ENCODE data around the gene ZNF513. TPM values are rescaled to one million over a fixed set of nuclear protein-coding genes. Genes with fewer than 3 reads are reported as not detected.

The ZNF513 gene
- total RNA-seq, 1 donor from 2014 or later = 6.5 TPM

DNA sequence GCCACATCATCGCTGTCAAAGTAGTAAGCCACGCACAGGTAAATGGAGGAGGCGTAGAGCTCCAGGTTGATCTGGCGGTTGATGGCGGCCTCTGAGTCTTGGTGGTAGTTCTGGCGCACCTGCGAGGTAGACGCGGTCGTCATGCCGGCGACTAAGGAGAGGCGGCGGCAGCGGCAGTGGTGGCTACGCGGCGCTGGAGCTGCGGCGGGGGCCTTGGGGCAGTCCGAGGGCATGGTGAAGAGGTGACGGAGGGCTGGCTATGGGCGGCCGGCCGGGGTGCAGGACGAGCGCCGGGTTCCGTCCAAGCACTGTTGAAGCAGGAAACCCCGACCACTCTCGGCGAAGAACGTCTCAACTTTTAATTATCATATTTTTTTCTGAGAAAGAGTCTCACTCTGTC is 12.7 kb upstream of the ZNF513 start:
- no peak for ATAC-seq
- no peak for DNase-seq

DNA sequence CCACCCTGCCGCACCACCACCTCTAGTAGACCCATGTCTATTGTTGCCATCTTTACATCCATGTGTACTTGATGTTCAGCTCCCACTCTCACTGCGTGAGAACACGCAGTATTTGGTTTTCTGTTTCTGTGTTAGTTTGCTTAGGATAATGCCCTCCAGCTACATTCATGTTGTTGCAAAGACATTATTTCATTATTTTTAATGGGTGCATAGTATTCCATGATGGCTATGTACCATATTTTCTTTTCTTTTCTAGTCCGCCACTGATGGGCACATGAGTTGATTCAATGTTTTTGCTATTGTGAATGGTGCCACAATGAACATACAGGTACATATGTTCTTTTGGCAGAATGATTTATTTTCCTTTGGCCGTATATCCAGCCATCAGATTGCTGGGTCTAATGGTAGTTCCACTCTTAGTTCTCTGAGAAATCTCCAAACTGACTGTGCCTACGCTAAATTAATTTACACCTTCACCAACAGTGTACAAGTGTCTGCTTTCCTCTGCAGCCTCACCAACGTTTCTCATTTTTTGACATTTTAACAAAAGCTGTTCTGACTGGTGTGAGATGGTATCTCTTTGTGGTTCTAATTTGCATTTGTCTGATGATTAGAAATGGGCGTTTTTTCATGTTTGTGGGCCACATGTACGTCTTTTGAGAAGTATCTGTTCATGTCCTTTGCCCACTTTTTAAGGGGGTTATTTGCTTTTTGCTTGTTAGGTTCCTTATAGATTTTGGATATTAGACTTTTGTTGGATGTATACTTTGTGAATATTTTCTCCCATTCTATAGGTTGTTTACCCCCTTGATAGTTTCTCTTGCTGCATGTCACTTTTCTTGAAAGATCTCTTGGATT is 10.5 kb upstream of the ZNF513 start:
- ATAC-seq (no peak), DNase-seq (no peak)
- intact Hi-C loops (cut with micrococcal nuclease) = no loop called here

More for the DNA sequence above, 12.7 kb upstream of the ZNF513 start:
- intact Hi-C loops (cut with micrococcal nuclease) = no loop called here

DNA sequence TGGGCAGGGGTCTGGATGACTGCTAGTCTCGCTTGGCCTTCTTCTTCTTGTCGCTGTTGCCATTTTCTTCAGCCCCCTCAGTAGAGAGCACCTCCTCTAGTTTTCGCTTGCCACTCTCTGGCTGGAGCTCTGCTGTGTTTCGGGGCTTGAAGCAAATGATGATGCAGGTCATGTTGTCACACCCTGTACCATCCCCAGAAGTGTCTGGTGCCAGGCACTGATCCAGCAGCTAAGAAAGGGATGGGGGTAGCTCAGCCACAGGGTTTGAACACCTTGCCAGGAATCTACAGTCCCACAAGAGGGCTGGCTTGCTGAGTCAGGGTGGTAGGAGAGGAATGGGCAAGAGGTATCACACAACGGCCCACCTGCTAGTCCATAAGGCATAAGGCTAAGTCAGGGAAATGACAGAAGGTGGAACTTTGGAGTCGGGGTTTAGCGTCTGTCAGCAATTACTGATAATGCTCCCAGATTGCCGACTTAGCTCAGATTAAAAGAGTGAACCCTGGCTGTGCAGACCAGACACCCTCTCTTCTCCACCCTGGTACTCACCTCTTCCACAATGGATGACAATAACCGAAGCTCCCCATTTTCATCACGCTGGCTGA is 1.1 kb upstream of the ZNF513 start:
- no peak for DNase-seq
- ATAC-seq = no peak
- intact Hi-C loops (cut with micrococcal nuclease) = no loop called here

DNA sequence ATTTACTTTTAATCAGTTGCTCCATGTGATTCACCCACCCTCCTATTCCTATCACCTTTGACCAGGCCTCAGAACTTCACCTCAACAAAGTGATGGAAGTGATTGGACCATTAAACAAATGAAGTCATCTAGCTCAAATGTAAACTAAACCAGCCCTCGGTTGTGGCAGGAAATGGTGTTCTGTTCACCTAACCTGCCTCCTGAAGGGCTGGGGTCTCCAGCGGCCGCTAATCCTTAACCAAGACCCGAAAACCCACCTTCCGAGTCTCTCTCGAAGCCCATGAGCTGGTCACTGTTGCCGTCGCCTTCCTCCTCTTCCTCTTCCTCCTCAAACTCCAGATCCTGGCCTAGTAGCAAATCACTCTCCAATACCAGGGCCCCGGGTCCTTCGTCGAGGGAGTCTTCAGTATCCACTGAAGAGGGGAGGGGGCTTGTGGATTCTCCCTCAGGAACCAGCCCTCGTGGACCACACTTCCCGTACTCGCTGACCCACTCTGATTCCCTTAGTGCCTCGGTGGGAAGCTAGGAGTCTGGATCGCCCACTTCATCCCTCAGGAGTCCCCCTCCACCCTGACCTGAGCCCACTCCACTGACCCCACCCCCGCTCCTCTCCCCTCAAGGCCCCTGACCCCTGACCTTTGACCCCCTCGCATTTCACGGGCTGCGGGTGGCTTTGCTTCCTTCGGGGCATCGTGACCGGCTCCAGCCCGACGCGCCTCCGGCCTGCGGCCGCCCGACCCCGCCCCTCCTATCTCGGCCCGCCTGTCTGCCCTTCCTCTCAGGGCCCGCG is 503 bp downstream of the ZNF513 start:
- intact Hi-C loops (cut with micrococcal nuclease) = no loop called here
- no peak for ATAC-seq

DNA sequence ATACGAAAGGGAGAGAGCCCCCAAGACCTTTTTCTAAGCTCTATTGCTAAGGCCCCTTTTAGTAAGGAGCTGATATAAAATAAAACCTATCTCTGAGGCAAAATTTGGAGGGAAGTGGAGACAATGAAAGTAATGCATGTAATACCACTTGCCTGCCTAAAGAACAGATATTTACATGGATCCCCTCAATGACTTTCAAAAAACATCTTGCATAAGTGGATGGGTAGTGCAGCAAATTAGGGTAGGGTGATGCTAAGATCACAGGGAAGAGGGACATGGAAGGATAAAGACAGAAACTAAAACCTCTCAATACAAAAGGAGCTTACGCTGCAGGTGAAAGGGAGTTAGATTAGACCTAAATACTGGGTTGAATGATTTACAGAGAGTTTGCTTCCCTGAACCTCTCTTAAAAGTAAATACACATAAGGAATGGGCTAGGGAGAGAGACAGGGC is 1.1 kb downstream of the ZNF513 start:
- intact Hi-C loops (cut with micrococcal nuclease) = no loop called here
- ATAC-seq (no peak), DNase-seq (no peak)

More for the DNA sequence above, 503 bp downstream of the ZNF513 start:
- no peak for DNase-seq

DNA sequence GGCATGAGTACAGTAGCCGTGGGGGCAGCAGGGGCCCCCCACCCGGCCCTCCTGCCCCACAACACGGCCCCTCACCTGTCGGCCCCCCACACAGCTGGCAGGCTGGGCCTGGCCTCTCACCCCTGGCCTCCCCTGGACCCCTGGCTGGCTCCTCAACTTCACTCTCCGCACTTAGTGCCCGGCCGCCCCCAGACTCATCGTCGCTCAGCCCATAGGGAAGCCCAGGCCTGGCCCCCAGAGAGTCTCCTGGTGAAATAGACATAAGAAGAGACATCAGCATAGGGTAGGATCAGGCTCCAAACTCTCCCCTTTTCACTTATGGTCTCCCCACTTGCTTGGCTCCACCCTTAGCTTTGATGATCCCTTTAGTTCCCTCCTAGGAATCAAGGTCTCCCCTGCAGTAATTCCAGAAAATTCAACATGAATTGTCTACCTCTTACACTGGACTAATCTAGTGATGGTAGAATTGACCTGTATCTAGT is 1.7 kb downstream of the ZNF513 start:
- intact Hi-C loops (cut with micrococcal nuclease) = no loop called here
- DNase-seq (no peak), ATAC-seq (no peak)

DNA sequence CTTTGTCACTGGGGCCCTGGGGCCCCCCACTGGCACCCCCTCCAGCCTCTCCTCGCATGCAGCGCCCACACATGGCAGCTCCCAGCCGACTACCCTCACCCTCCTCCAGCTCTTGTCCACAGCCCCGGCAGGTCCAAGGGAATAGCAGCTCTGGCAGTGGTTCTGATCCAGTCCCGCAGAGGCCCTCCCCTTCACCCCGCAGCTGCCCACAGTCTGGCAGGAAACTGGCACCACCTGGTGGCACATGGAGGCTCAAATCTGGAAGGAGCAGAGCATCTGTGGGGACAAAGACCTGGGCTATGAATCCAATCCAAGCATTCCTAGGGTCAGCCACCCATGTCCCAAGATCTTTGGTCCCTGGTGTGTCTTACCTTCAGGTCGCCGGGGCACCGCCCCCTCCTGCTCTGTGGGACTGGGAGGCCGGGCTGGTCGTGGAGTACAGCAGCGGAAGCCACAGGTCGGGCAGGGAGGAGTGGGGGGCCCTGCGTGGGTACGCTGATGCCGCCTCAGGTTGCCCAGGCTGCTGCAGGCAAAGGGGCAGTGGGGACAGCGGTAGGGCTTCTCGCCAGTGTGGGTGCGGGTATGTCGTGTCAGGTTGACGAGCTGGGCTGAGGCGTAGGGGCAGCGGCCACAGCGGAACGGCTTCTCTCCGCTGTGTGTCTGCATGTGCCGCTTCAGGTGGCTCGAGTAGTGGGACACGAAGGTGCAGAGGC is 2.3 kb downstream of the ZNF513 start:
- ATAC-seq (no peak), DNase-seq (peak; percentile 50)
- intact Hi-C loops (cut with micrococcal nuclease) = no loop called here

DNA sequence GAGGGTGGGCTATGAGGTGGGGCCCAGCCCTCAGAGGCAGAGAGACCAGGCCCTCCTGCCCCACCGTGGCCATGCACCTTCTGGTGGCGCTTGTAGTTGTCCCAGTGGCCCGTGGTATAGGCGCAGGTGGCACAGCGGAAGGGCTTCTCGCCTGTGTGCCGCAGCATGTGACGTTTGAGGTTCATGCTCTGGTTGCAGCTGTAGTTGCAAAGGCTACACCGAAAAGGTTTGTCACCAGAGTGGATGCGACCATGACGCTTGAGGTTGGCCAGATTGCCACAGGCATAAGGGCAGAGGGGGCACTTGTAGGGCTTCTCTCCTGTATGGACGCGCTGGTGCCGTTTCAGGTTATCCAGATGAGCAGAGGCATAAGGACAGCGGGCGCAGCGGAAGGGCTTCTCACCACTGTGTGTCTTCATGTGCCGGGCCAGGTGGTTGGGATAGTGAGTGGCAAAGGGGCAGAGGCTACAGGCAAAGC is 2.9 kb downstream of the ZNF513 start:
- DNase-seq (no peak), ATAC-seq (no peak)
- intact Hi-C loops (cut with micrococcal nuclease) = no loop called here

DNA sequence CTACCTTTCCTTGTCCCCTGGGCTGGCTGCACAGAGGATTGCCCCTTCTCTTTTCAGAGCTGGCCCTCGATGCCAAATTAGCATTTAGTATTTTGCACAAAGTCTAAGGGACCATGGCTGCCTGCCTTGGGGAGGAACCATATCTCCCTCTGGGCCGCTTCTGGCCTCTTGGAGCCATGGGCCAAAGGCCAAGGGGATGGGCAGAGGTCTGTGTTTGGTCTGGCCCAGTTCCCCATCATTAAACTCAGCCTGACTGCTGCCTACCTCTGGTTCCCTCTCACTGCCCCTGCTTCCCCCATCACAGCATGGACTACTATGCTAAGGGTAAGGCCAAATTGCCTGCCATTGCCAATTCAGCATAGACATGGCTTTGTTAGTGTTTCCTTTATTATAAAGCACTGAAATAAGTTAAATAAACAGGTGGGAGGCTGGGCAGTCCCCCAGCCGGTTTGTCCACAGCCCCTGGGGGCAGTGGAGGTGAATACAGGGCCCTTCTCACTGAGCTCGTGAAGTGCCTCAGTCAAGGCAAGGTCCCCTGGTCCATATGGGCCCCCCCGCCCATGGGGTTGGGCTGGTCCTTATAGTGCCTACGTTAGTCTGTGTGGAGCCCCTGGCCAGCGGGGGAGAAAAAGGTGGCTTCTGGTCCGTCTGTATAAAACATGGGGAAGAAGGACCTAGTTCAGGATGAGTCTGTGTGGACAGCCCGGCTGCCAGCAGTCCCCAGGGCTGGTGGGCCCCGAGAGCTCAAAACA is 3.5 kb downstream of the ZNF513 start:
- ATAC-seq (no peak), DNase-seq (no peak)
- intact Hi-C loops (cut with micrococcal nuclease) = no loop called here

DNA sequence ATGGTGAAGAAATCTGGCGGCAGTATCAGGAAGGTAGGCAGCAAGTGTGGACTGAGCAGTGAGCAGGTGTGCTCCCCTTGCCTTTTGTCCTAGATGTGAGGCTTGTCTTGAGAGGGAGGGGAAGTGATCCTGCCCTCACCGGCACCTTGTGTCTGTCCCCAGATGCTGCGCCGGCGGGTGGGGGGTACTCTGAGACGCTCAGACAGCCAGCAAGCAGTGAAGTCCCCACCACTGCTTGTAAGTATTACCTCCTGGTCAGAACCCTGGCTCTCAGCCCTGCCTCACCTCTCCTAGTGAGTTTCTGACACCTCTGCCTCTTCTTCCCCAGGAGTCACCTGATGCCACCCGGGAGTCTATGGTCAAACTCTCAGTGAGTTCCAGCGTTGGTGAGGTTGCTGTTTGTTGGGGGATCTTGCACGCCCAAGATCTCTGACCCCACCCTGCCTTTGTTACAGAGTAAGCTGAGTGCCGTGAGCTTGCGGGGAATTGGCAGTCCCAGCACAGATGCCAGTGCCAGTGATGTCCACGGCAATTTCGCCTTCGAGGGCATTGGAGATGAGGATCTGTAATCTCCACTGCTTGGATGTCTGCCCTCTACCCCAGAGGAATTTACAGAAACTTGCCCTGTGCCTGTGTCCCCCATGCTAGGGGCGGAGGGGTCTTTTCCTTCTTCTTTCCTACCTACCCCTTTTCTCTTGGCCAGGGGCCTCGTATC is 4.2 kb downstream of the ZNF513 start:
- intact Hi-C loops (cut with micrococcal nuclease) = no loop called here
- no peak for DNase-seq
- no peak for ATAC-seq

DNA sequence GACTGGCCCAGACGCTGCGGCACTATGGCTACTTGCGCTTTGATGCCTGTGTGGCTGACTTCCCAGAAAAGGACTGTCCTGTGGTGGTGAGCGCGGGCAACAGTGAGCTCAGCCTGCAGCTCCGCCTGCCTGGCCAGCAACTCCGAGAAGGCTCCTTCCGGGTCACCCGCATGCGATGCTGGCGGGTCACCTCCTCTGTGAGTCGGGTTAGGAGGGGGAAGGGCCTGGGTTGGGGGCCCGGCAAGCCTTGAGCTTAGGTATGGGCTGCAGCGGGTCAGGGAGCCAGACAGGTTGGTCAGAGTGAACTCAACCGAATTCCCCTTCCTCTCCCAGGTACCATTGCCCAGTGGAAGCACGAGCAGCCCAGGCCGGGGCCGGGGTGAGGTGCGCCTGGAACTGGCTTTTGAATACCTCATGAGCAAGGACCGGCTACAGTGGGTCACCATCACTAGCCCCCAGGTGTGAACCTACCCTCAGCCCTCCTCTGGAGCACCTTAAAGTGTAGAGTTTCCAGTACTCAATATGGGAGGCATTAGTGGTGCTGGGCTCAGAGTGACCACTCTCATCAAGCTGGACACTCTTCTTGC is 4.9 kb downstream of the ZNF513 start:
- DNase-seq = no peak
- intact Hi-C loops (cut with micrococcal nuclease) = no loop called here
- no peak for ATAC-seq

DNA sequence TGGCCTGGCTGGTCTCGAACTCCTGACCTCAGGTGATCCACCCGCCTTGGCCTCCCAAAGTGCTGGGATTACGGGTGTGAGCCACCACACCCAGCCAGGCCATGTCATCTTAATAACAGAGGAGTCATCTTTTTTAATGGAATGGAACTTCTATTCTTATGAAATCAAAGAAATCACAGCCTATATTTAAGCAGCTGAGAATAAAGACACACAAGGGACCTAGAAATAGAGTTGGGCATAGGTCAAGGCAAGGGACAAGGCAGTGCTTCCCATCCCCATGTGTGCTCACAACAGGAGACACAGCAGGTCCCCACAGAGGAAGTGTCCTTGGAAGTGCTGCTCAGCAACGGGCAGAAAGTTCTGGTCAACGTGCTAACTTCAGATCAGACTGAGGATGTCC is 7.0 kb downstream of the ZNF513 start:
- intact Hi-C loops (cut with micrococcal nuclease) = no loop called here
- ATAC-seq (no peak), DNase-seq (no peak)

DNA sequence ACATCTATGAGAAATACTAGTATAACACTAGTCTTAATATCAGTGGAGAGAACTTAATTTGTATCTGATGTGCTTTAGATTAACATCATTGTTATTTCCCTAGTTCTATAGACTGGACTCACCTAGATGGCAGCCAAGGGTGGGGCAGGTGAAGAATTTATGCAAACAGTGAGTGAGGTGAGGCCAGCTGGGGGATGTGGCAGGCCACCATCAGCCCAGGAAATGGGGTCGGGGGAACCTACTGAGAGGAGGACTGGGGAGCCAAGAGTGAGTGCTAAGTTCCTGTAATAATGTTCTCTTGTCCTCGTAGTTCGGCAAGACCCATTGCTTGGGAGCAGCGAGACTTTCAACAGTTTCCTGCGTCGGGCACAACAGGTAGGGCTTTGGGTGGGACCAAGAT is 7.6 kb downstream of the ZNF513 start:
- intact Hi-C loops (cut with micrococcal nuclease) = no loop called here
- no peak for ATAC-seq

DNA sequence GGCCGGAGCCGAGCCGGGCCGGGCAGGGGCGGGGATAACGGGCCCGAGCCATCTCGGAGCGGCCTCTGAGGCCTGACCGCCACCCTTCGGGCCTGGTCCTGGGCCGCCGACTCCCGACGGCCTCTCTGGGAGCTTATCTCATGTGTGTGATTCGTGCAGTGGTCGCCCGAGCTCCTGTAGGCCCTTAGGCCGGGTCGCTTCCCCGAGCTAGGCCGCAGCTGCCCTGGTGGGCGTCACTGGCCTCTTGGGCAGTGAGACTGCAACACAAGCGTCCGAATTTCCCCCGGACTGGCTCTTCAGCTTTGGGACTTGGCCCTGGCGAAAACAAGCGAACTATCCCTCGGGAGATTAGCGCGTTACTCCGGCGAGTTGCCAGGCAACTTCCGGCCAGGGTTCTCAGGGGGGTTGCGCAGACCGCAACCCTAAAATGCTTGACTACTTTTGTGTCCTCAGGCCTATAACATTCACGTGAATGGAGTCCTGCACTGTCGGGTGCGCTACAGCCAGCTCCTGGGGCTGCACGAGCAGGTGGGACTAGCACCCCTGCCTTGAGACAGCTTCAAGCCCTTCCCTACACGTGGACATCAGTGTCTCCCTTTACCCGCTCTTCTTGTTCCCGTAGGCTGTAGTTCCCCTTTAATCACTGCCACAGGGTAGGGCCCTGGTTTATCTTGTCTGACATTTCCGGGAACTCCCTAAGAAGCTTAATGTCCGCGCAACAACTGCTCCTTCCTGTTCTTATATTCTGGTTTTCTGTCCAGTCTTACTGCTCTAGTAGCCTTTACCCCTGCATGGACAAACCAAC is 9.5 kb downstream of the ZNF513 start:
- DNase-seq (peak; percentile 55), ATAC-seq (peak; percentile 47)
- intact Hi-C loops (cut with micrococcal nuclease) = no loop called here

More for the DNA sequence above, 7.6 kb downstream of the ZNF513 start:
- no peak for DNase-seq

DNA sequence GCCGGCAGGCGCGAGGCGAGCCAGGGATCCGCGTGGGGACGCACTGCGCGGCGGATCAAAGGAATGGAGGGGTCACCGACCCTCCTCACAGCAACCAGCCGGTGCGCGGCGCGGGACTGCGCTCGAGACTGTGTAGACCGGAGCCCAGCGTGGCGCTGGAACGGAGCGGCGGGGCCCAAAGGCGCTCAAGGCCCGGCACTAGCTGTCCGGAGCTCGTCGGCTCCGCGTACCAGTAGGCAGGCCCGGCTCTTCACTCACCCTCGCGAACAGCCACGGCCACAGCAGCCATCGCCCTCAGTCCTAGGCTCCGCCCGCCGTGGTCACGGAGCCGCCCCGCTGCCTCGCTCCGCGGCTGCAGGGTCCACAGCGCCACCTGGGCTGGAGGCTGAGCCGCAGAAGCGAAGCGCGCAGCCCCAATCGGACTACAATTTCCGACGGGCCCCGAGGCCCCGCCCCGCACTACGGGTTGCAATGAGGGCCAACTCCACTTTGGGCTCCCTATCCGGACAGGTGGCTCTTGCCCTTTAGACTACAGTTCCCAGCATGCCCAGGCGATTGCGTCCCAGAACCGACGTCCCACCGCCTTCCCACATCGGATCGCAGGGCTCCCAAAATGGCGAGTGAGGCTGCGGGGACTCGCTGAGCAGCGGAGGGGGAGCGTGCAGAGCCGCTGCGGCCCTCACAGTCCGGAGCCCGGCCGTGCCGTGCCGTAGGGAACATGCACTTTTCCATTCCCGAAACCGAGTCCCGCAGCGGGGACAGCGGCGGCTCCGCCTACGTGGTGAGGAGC is 10.3 kb downstream of the ZNF513 start, which contains the start of the genes EIF2B4 and SNX17:
EIF2B4 (minus strand) TSS at position 313 of the 790 bp plus-strand sequence; CDS start at position 289, 24 bp downstream.
SNX17 (plus strand) TSS at position 591 of the 790 bp plus-strand sequence; CDS start at position 719, 128 bp downstream.
- intact Hi-C loops (cut with micrococcal nuclease) = no loop called here
- ATAC-seq (peak; percentile 94), DNase-seq (peak; percentile 99)

Data from left ventricle myocardium superior (tissue), 1 donor.